Trophoblast cell (in vitro differentiated cells and primary cell): ENCODE data around the gene TRAIP.

ENCODE experiments used
- DNase-seq, 2 donors: peaks; one replicate each; pipeline ENCODE4 v3.0.0-alpha.2; 2016
- H2AFZ ChIP-seq: 2 replicates; pipeline ENCODE4 v1.6.1; 2013; ENCODE audit warnings: low read length, moderate library complexity, mild to moderate bottlenecking; ENCODE audit not compliant: insufficient read depth, poor library complexity
- H2AK5ac ChIP-seq: 2 replicates; pipeline ENCODE4 v1.6.1; 2013; ENCODE audit warnings: mild to moderate bottlenecking, low read length
- H2BK120ac ChIP-seq: 2 replicates; pipeline ENCODE4 v1.6.1; 2013; ENCODE audit warnings: low read length, mild to moderate bottlenecking, moderate library complexity; ENCODE audit not compliant: insufficient read depth, poor library complexity
- H2BK12ac ChIP-seq: 2 replicates; pipeline ENCODE4 v1.6.1; 2013; ENCODE audit warnings: mild to moderate bottlenecking, low read length, moderate library complexity
- H2BK5ac ChIP-seq: 2 replicates; pipeline ENCODE4 v1.6.1; 2013; ENCODE audit warnings: low read length, low read depth, moderate library complexity, mild to moderate bottlenecking; ENCODE audit not compliant: poor library complexity
- H3K14ac ChIP-seq: 2 replicates; pipeline ENCODE4 v1.6.1; 2013; ENCODE audit warnings: mild to moderate bottlenecking, low read length
- H3K18ac ChIP-seq: 2 replicates; pipeline ENCODE4 v1.6.1; 2013; ENCODE audit warnings: mild to moderate bottlenecking, low read length
- H3K23ac ChIP-seq: 2 replicates; pipeline ENCODE4 v1.6.1; 2013; ENCODE audit warnings: low read length
- H3K27ac ChIP-seq: 2 replicates; pipeline ENCODE4 v1.5.1; 2013; ENCODE audit warnings: low read depth, mild to moderate bottlenecking, inconsistent platforms, low read length, moderate library complexity
- H3K27me3 ChIP-seq: 2 replicates; pipeline ENCODE4 v1.6.1; 2013; ENCODE audit warnings: inconsistent platforms, mild to moderate bottlenecking, low read length, moderate library complexity; ENCODE audit not compliant: insufficient read depth
- H3K36me3 ChIP-seq, 2 experiments: 1 replicate in 1 of 2; 2 replicates in 1 of 2; pipeline ENCODE4 v1.6.1; 2013; ENCODE audit warnings: low read length in 2 of 2, mild to moderate bottlenecking in 2 of 2, moderate library complexity in 1 of 2; ENCODE audit not compliant: insufficient read depth in 2 of 2, control insufficient read depth in 1 of 2
- H3K4ac ChIP-seq: 2 replicates; pipeline ENCODE4 v1.6.1; 2013; ENCODE audit warnings: low read depth, mild to moderate bottlenecking, low read length, moderate library complexity
- H3K4me1 ChIP-seq, 2 experiments: 1 replicate in 1 of 2; 2 replicates in 1 of 2; pipeline ENCODE4 v1.6.1; 2013; ENCODE audit warnings: low read length in 2 of 2, mild to moderate bottlenecking in 2 of 2, moderate library complexity in 1 of 2; ENCODE audit not compliant: insufficient read depth in 2 of 2, control insufficient read depth in 1 of 2
- H3K4me2 ChIP-seq: 2 replicates; pipeline ENCODE4 v1.6.1; 2013; ENCODE audit warnings: inconsistent platforms, mild to moderate bottlenecking, low read length, moderate library complexity
- H3K4me3 ChIP-seq: 2 replicates; pipeline ENCODE4 v1.5.1; 2013; ENCODE audit warnings: mild to moderate bottlenecking, low read depth, low read length, inconsistent platforms
- H3K79me1 ChIP-seq: one replicate; pipeline ENCODE4 v1.6.1; 2013; ENCODE audit warnings: low read length
- H3K79me2 ChIP-seq: 2 replicates; pipeline ENCODE4 v1.6.1; 2013; ENCODE audit warnings: low read length, mild to moderate bottlenecking; ENCODE audit not compliant: control insufficient read depth, insufficient read depth, poor library complexity
- H3K9ac ChIP-seq: 2 replicates; pipeline ENCODE4 v1.6.1; 2013; ENCODE audit warnings: mild to moderate bottlenecking, low read length
- H3K9me3 ChIP-seq: 2 replicates; pipeline ENCODE4 v1.6.1; 2013; ENCODE audit warnings: low read depth, mild to moderate bottlenecking, control low read depth, inconsistent platforms, low read length; ENCODE audit not compliant: insufficient read depth
- H4K12ac ChIP-seq: 2 replicates; pipeline ENCODE4 v1.6.1; 2013; ENCODE audit warnings: low read depth, mild to moderate bottlenecking, low read length, moderate library complexity
- H4K8ac ChIP-seq: 2 replicates; pipeline ENCODE4 v1.6.1; 2013; ENCODE audit warnings: low read depth, mild to moderate bottlenecking, low read length, moderate library complexity
- H4K91ac ChIP-seq: one replicate; pipeline ENCODE4 v1.6.1; 2013; ENCODE audit warnings: low read depth, mild to moderate bottlenecking, low read length, moderate library complexity
- WGBS: extraction: QIAGEN DNeasy Blood & Tissue Kit; methylation state at CpG from one replicate; pipeline ENCODE4 v1.1.7; 2013; ENCODE audit warnings: missing lambda C conversion rate; ENCODE audit not compliant: insufficient read length, insufficient coverage; ENCODE audit errors: extremely low coverage; 5-methylcytosine and 5-hydroxymethylcytosine counted together

TRAIP gene

GRCh38 chr3:49813497-49814174, 42.7 kb downstream of the TRAIP start, which contains the start of gene UBA7:
UBA7 (minus strand) TSS chr3:49813953; CDS start chr3:49813787, 166 bp downstream.
- Histone ChIP-seq H3K79me1 (no peaks in the 10 kb centered on the region), H3K4me2 (no peak within 1 kb of the TSS), H3K23ac (no peak within 1 kb of the TSS), H3K4me3 (no peak within 1 kb of the TSS), H3K4ac (no peak within 1 kb of the TSS), H4K8ac (peak within 1 kb of the TSS; percentile 31), H2BK12ac (peak within 1 kb of the TSS; percentile 23), H3K4me1 (peaks cover 4 to 7% of the 10 kb centered on the region in 2 experiments), H4K12ac (no peak within 1 kb of the TSS), H2BK5ac (no peak within 1 kb of the TSS), H3K14ac (no peak within 1 kb of the TSS), H4K91ac (peak within 1 kb of the TSS; percentile 58), H3K9me3 (peaks cover 2% of the 10 kb centered on the region), H2BK120ac (no peak within 1 kb of the TSS), H3K27me3 (no peaks in the 10 kb centered on the region), H3K9ac (no peak within 1 kb of the TSS), H2AK5ac (no peak within 1 kb of the TSS), H3K27ac (no peak within 1 kb of the TSS), H2AFZ (no peak within 1 kb of the TSS), H3K18ac (no peak within 1 kb of the TSS), H3K36me3 (no peaks in the 10 kb centered on the region), H3K79me2 (no peaks in the 10 kb centered on the region)
- no CpG with 5 or more reads among the region's 9 CpGs for WGBS
- DNase-seq, result peak; percentile 14 to 60

DNA sequence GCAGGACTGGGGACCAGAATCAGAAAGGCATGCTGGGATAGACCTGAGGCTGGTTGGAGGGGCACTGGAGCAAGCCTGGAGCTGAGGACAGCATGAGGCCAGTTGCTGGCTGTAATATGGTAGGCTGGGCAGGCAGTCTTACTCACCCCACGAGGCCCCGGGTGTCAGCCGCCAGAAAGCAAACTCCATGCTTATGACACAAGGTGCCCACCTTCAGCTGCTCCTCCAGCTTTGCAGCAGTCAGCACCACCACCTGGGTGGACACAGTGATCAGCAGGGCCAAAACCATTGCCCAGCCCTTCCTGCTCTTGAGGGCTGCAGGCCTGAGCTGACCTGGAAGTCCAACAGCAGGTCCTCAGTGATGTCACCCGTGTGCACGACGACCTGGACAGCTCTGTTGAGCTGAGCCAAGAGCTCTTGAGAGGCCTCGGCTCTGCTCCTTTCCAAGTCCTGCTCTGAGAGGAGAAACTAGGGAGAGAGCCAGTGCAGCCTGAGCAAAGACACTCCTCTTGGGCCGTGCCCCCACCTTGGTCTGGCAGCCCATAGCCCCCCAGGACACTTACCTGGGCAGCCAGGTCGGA, 43.4 kb downstream of the TRAIP start:
- Histone ChIP-seq H3K23ac (no peak overlapping the region), H3K9me3 (peaks cover 2% of the 10 kb centered on the region), H3K4ac (no peak overlapping the region), H4K91ac (no peak overlapping the region), H2BK120ac (no peak overlapping the region), H2BK12ac (no peak overlapping the region), H3K36me3 (no peaks in the 10 kb centered on the region), H3K4me3 (no peak overlapping the region), H3K4me1 (peaks cover 7 to 10% of the 10 kb centered on the region in 2 experiments), H4K8ac (no peak overlapping the region), H4K12ac (no peak overlapping the region), H3K79me1 (peaks cover 4% of the 10 kb centered on the region), H3K79me2 (peaks cover under 1% of the 10 kb centered on the region), H3K9ac (no peak overlapping the region), H3K18ac (no peak overlapping the region), H3K27ac (no peak overlapping the region), H2AFZ (no peak overlapping the region), H3K14ac (no peak overlapping the region), H2BK5ac (no peak overlapping the region), H3K4me2 (no peak overlapping the region), H2AK5ac (no peak overlapping the region), H3K27me3 (no peaks in the 10 kb centered on the region)
- no CpG with 5 or more reads among the region's 9 CpGs for WGBS
- DNase-seq, result no peak

- Histone ChIP-seq H3K27ac (peak overlapping the region; percentile 59), H3K9ac (no peak overlapping the region), H3K9me3 (peaks cover 2% of the 10 kb centered on the region), H3K36me3 (no peaks in the 10 kb centered on the region), H4K8ac (peak overlapping the region; percentile 16), H3K79me2 (peaks cover 1% of the 10 kb centered on the region), H2BK12ac (peak overlapping the region; percentile 34), H3K79me1 (peaks cover 26% of the 10 kb centered on the region), H3K4me1 (peaks cover 38 to 42% of the 10 kb centered on the region in 2 experiments), H2BK5ac (peak overlapping the region; percentile 1), H3K27me3 (no peaks in the 10 kb centered on the region), H2BK120ac (peak overlapping the region; percentile 75), H3K4me3 (peak overlapping the region; percentile 0), H3K23ac (no peak overlapping the region), H4K91ac (peak overlapping the region; percentile 90), H3K18ac (peak overlapping the region; percentile 26), H2AFZ (no peak overlapping the region), H3K14ac (peak overlapping the region; percentile 8), H2AK5ac (peak overlapping the region; percentile 60), H3K4me2 (peak overlapping the region; percentile 37), H3K4ac (peak overlapping the region; percentile 22), H4K12ac (no peak overlapping the region)
- WGBS, result no CpG with 5 or more reads among the region's 13 CpGs
- no peak for DNase-seq
Measured at GRCh38 chr3:49807431-49808114, 48.8 kb downstream of the TRAIP start.

DNA sequence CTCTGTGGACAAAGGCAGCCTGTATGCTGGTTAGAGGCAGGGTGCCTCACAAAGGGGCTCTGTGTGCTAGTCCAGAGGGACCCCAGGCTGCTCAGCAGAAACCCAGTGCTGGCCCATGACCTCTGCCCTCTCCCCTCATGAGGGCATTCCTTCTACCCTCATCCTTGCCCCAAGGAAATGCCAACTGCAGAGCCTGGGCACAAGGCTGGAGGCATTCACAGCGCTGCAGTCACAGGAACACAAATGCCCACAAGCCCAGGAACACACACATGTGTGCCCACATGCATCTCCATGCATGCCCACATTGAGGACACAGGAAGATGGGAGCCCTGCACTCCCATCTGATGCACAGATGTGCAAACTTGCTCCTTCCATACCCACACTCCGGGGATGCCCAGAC, 49.5 kb downstream of the TRAIP start:
- peak overlapping the region; percentile 59 for H3K27ac ChIP-seq
- peak overlapping the region; percentile 31 for H3K4ac ChIP-seq
- no peak overlapping the region for H2AFZ ChIP-seq
- H3K4me3 ChIP-seq, result no peak overlapping the region
- no peak overlapping the region for H3K4me2 ChIP-seq
- peak overlapping the region; percentile 83 for H4K91ac ChIP-seq
- H3K27me3 ChIP-seq, result no peaks in the 10 kb centered on the region
- H2BK5ac ChIP-seq, result peak overlapping the region; percentile 32
- H3K4me1 ChIP-seq, result peaks cover 38 to 42% of the 10 kb centered on the region in 2 experiments
- peak overlapping the region; percentile 19 for H3K18ac ChIP-seq
- H2BK12ac ChIP-seq, result peak overlapping the region; percentile 74
- H3K9ac ChIP-seq, result no peak overlapping the region
- no CpG with 5 or more reads among the region's 2 CpGs for WGBS
- peak overlapping the region; percentile 58 for H4K8ac ChIP-seq
- peak overlapping the region; percentile 55 for H3K14ac ChIP-seq
- peak overlapping the region; percentile 77 for H2BK120ac ChIP-seq
- H3K23ac ChIP-seq, result no peak overlapping the region
- H3K79me1 ChIP-seq, result peaks cover 26% of the 10 kb centered on the region
- H2AK5ac ChIP-seq, result peak overlapping the region; percentile 4
- no peaks in the 10 kb centered on the region for H3K36me3 ChIP-seq
- no peak overlapping the region for H4K12ac ChIP-seq
- H3K79me2 ChIP-seq, result peaks cover 1% of the 10 kb centered on the region
- no peak for DNase-seq
- H3K9me3 ChIP-seq, result no peaks in the 10 kb centered on the region
